ENCODE results near the gene PLXNA4.

PLXNA4 gene

DNA sequence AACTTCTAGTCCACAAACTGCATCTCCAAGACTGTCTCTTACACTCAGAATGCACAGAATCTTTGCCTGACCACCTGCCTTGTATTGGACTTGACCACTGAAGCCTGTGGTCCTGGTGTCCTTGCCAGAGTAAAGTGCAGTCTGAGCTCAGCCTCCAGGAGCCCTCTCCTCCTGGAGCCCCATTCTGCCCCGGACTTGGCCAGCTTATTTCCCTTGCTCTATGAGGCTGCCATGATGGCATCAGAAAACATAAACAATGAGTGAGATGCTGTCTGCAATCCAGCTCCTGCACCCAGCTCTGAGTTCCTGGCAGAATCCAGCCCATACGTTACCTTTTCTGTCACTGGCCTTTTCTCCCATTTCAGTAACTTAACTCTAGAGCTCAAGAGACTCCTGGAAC lies 494.6 kb downstream of the PLXNA4 start:
- CTCF ChIA-PET: no interaction called here
- no peak for DNase-seq (ENCODE audit: extremely low spot score)
- TF ChIP-seq LEF1 (IDR thresholded peaks at IDR 0.05; ENCODE audit: borderline replicate concordance) (no peak), FOXM1 (IDR thresholded peaks at IDR 0.05; ENCODE audit: borderline replicate concordance) (no peak), FOXK2 (IDR thresholded peaks at IDR 0.05) (no peak), NFRKB (IDR thresholded peaks at IDR 0.05) (no peak), FOXA1 (IDR thresholded peaks at IDR 0.05) (no peak), BHLHE40 (IDR thresholded peaks at IDR 0.05; ENCODE audit: borderline replicate concordance) (no peak)
- POLR2A ChIA-PET: no interaction called here

DNA sequence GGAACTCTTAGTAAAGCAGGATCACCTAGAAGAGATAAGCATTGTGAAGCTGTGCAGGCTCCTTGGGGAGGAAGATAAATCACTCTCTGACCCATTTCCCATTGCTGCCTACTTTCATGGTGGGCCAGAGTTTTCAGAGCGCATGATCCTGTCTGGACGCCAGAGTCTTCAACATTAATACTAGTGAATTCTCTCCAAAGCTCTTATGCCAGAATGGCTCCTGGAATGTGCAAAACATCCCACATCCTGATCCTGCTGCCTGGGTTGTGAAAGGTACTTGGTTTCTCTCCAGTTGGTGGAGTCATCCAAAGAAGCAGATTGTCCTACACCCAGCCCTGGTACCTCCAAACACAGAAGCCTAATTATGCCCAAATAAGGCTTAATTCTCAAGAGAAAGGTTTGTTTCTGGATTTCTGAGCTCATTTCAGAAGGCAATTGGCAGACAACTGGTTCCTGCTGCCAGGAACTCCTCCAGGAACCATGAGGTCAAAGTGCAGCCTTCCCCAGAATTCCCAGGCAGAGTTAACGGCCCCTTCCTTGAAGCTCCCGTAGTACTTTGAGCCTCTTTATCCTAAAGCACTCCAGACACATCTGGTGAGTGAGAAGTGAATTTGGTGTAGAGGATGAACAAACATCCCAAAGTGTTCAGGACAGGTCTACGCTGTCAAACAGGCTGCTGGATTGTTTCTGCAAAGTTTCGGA lies 495.2 kb downstream of the PLXNA4 start:
- no peak for TF ChIP-seq L3MBTL2 (conservative IDR thresholded peaks at IDR 0.05)
- no peak for TF ChIP-seq BHLHE40 (IDR thresholded peaks at IDR 0.05; ENCODE audit: borderline replicate concordance)
- no peak for TF ChIP-seq CTBP1 (IDR thresholded peaks at IDR 0.05; ENCODE audit: borderline replicate concordance)
- ChIA-PET CTCF (no interaction called here), POLR2A (no interaction called here)
- no peak for DNase-seq (ENCODE audit: extremely low spot score)

DNA sequence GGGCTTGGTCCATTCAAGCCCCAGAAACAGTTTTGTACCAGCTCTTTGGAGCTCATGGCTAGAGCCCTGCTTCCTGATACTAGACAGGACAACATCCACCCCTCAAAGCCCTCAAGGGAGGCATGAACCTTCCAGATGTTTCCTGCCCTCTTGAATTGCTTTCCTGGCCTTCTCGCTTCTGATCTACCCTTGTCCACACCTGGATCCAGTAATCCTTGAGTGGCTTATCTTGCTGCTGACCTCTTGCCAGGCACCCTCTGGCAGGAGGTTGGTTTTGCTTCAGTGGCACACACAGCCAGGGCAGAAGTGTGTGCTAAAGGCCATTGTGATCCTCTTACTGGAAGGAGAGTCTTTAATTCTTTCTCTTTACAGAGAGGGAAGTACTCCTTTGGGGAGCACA lies 495.8 kb downstream of the PLXNA4 start:
- TF ChIP-seq FOXK2 (IDR thresholded peaks at IDR 0.05): no peak
- TF ChIP-seq ELF4 (IDR thresholded peaks at IDR 0.05): no peak
- TF ChIP-seq LEF1 (IDR thresholded peaks at IDR 0.05; ENCODE audit: borderline replicate concordance): no peak
- TF ChIP-seq CTBP1 (IDR thresholded peaks at IDR 0.05; ENCODE audit: borderline replicate concordance): no peak
- no peak for TF ChIP-seq TARDBP (IDR thresholded peaks at IDR 0.05)
- no peak for TF ChIP-seq NFRKB (IDR thresholded peaks at IDR 0.05)
- TF ChIP-seq, protein P1, sequence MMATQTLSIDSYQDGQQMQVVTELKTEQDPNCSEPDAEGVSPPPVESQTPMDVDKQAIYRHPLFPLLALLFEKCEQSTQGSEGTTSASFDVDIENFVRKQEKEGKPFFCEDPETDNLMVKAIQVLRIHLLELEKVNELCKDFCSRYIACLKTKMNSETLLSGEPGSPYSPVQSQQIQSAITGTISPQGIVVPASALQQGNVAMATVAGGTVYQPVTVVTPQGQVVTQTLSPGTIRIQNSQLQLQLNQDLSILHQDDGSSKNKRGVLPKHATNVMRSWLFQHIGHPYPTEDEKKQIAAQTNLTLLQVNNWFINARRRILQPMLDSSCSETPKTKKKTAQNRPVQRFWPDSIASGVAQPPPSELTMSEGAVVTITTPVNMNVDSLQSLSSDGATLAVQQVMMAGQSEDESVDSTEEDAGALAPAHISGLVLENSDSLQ (IDR thresholded peaks at IDR 0.05): no peak
- no peak for TF ChIP-seq FOXA1 (IDR thresholded peaks at IDR 0.05)
- TF ChIP-seq SP1 (IDR thresholded peaks at IDR 0.05): no peak
- TF ChIP-seq HDGF (IDR thresholded peaks at IDR 0.05; ENCODE audit: borderline replicate concordance): no peak
- no peak for TF ChIP-seq FOXM1 (IDR thresholded peaks at IDR 0.05; ENCODE audit: borderline replicate concordance)
- TF ChIP-seq SUZ12 (IDR thresholded peaks at IDR 0.05): no peak
- TF ChIP-seq BHLHE40 (IDR thresholded peaks at IDR 0.05; ENCODE audit: borderline replicate concordance): no peak
- TF ChIP-seq ZNF384 (IDR thresholded peaks at IDR 0.05): no peak
- TF ChIP-seq ARNT (IDR thresholded peaks at IDR 0.05): no peak
- TF ChIP-seq L3MBTL2 (conservative IDR thresholded peaks at IDR 0.05): no peak
- ChIA-PET CTCF (no interaction called here), POLR2A (no interaction called here)
- no peak for DNase-seq (ENCODE audit: extremely low spot score)

DNA sequence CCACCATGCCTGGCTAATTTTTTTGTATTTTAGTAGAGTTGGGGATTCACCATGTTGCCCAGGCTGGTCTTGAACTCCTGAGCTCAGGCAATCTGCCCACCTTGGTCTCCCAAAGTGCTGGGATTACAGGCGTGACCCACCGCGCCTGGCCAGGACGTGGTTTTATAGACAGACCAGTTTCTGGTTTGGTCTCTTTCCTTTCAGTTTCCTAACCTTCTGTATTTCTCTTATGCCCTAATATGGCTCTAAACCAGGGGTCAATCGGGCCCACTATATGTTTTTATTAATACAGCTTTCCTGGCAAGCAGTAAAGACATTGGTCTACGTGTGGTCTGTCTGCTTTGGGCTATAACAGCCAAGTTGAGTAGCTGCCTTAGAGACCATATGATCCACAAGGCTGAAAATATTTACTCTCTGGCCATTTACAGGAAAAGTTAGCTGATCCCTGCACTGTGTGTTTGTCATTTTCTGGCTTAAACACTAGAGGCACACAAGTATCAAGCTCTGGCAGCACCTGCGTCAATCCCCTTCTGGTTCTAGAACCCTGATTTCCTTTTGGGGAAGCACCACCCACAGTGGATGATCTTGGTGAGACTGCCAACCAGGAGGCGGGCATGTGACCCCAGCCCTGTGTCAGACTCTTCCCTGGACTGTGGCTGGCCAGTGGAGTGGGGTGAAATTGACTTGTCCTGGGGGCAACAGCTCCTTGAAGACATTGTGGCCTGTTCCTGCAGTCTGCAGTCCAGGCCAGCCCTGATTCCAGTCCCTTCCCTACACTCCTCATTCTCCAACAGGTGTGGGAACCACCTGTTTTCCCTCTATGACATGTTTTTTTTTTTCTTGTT lies 497.2 kb downstream of the PLXNA4 start:
- TF ChIP-seq FOXA1 (IDR thresholded peaks at IDR 0.05): no peak
- no peak for TF ChIP-seq ELF4 (IDR thresholded peaks at IDR 0.05)
- TF ChIP-seq SUZ12 (IDR thresholded peaks at IDR 0.05): no peak
- no peak for TF ChIP-seq LEF1 (IDR thresholded peaks at IDR 0.05; ENCODE audit: borderline replicate concordance)
- TF ChIP-seq CTBP1 (IDR thresholded peaks at IDR 0.05; ENCODE audit: borderline replicate concordance): no peak
- TF ChIP-seq FOXK2 (IDR thresholded peaks at IDR 0.05): no peak
- TF ChIP-seq ARNT (IDR thresholded peaks at IDR 0.05): no peak
- ChIA-PET POLR2A (no interaction called here), CTCF (interaction anchor here (0.8 kb wide), 1 partner anchor 36 kb away, joined by 3 read pairs; no protein-coding TSS in a partner anchor)
- no peak for DNase-seq (ENCODE audit: extremely low spot score)

DNA sequence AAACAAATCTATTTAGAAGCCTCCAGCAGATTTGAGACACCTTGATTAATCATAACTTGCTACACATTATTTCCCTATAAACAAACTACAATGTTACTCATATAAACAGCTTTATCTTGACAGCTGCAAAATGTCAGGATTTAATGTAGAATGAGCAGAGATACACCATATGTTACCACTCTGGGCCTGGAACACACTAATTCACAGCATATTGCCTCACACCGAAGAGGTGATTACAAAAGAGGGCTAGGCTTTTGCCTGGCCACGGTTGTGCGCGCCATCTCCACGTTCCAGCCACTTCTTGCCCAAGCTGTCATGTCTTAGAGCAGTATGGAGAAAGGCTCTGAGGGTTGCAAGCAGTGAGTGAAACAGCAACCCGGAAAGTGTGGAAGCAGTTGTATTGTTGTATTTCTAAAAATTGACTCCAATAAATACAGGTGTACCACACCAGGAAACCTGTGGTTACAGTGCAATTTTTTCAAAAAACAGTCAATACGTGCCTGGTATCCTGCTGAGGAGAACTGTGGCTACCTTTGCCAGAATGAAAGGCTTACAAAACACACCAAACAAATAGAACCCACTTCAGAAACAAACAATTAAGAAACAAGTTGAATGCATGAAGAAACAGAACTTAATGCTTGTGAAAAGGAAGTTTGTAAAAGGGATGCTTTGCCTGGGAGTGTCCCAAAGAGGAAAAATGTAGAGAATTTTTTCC lies 498.1 kb downstream of the PLXNA4 start:
- ChIA-PET CTCF (no interaction called here), POLR2A (no interaction called here)
- DNase-seq (ENCODE audit: extremely low spot score): no peak
- no peak for TF ChIP-seq BHLHE40 (IDR thresholded peaks at IDR 0.05; ENCODE audit: borderline replicate concordance)
- TF ChIP-seq FOXA1 (IDR thresholded peaks at IDR 0.05): no peak
- no peak for TF ChIP-seq FOXK2 (IDR thresholded peaks at IDR 0.05)
- no peak for TF ChIP-seq ARNT (IDR thresholded peaks at IDR 0.05)
- no peak for TF ChIP-seq CTBP1 (IDR thresholded peaks at IDR 0.05; ENCODE audit: borderline replicate concordance)
- TF ChIP-seq SUZ12 (IDR thresholded peaks at IDR 0.05): no peak
- no peak for TF ChIP-seq LEF1 (IDR thresholded peaks at IDR 0.05; ENCODE audit: borderline replicate concordance)
- TF ChIP-seq SP1 (IDR thresholded peaks at IDR 0.05): no peak
- TF ChIP-seq ELF4 (IDR thresholded peaks at IDR 0.05): no peak
- no peak for TF ChIP-seq ZNF384 (IDR thresholded peaks at IDR 0.05)
- TF ChIP-seq, protein P1 (IDR thresholded peaks at IDR 0.05): no peak
- TF ChIP-seq L3MBTL2 (conservative IDR thresholded peaks at IDR 0.05): no peak
- TF ChIP-seq NFRKB (IDR thresholded peaks at IDR 0.05): no peak
- no peak for TF ChIP-seq HDGF (IDR thresholded peaks at IDR 0.05; ENCODE audit: borderline replicate concordance)
- no peak for TF ChIP-seq FOXM1 (IDR thresholded peaks at IDR 0.05; ENCODE audit: borderline replicate concordance)
- no peak for TF ChIP-seq TARDBP (IDR thresholded peaks at IDR 0.05)

DNA sequence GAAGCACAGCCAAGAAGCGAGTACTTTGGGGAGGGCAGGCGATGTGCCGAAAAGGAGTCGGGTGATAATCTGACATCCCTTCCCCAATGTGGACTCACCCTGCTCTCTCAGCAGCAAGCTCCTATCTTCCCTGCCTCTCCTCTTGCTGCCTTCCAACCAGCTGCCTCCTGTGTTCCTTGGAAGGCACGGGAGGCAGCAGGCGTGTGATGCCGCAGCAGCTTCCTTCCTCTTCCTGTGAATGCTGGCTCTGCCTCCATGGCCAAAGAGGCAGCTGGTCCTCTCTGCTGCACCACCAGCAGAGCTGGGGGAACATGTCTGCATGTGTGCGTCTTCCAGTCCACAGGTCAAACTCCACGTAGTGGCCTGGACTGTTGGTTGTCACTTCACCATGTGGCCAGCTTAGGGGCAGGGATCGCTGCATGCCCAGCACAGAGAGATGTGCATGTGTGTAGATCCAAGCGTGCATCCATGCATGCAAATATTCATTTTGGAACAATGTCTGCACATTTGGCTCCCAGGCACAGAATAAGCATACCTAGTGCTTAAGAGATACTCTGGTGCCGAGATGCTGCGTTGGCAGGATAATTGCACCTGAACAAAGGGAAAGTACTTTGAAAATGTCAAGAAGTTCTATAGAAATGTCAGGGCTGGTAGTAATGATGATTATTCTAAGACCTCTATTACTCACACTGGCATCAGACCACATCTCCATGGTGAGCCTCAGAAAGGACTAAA lies 499.8 kb downstream of the PLXNA4 start:
- CTCF ChIA-PET: no interaction called here
- TF ChIP-seq HDGF (IDR thresholded peaks at IDR 0.05; ENCODE audit: borderline replicate concordance) (no peak), CTBP1 (IDR thresholded peaks at IDR 0.05; ENCODE audit: borderline replicate concordance) (no peak), NFRKB (IDR thresholded peaks at IDR 0.05) (no peak), ELF4 (IDR thresholded peaks at IDR 0.05) (no peak), L3MBTL2 (conservative IDR thresholded peaks at IDR 0.05) (no peak), FOXA1 (IDR thresholded peaks at IDR 0.05) (no peak), BHLHE40 (IDR thresholded peaks at IDR 0.05; ENCODE audit: borderline replicate concordance) (no peak), FOXM1 (IDR thresholded peaks at IDR 0.05; ENCODE audit: borderline replicate concordance) (no peak), SUZ12 (IDR thresholded peaks at IDR 0.05) (no peak), LEF1 (IDR thresholded peaks at IDR 0.05; ENCODE audit: borderline replicate concordance) (no peak), ARNT (IDR thresholded peaks at IDR 0.05) (no peak), TARDBP (IDR thresholded peaks at IDR 0.05) (no peak), ZNF384 (IDR thresholded peaks at IDR 0.05) (no peak), FOXK2 (IDR thresholded peaks at IDR 0.05) (no peak), SP1 (IDR thresholded peaks at IDR 0.05) (no peak)
- TF ChIP-seq, protein P1 (IDR thresholded peaks at IDR 0.05): no peak
- no peak for DNase-seq (ENCODE audit: extremely low spot score)
- POLR2A ChIA-PET: no interaction called here
